OCI-LY3 (cell line): ENCODE measurements around the gene SMG7.

Experiments used
- EZH2phosphoT487 ChIP-seq: fragments of 200-600 bp; shearing (Covaris generic); IDR thresholded peaks from 2 replicates; pipeline ENCODE4 v1.6.1; 2018; ENCODE audit warnings: antibody characterized with exemption, mixed run types, low read depth
- TF ChIP-seq, protein P1 (sequence below): fragments of 200-600, 300-600 bp; sonication (generic); IDR thresholded peaks from 2 replicates; pipeline ENCODE4 v1.5.1; 2014; ENCODE audit warnings: antibody characterized with exemption, low read length, low read depth

DNA sequence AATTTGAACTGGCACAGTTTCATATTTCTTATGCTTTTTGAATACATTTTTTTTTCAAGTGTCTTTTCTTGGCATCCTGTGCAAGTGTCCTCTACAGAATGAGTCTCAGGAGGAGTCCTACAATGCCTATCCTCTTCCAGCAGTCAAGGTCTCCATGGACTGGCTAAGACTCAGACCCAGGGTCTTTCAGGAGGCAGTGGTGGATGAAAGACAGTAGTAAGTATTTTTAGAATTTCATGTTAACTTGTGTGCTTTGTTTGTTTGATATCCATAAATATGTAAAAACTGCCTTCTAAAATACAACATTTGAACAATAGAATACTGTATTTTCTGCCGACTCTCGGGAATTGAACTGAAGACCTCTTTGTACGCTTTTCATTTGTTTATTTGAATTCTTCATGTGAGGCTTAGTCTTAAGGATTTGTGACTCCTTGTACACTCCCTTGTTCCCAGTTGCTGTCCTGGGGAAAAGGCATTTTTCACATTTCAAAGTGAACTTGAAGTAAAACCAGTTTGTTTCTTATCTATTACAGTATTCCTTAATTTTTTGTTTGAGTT is 61.4 kb downstream of the SMG7 start:
- TF ChIP-seq, protein P1, sequence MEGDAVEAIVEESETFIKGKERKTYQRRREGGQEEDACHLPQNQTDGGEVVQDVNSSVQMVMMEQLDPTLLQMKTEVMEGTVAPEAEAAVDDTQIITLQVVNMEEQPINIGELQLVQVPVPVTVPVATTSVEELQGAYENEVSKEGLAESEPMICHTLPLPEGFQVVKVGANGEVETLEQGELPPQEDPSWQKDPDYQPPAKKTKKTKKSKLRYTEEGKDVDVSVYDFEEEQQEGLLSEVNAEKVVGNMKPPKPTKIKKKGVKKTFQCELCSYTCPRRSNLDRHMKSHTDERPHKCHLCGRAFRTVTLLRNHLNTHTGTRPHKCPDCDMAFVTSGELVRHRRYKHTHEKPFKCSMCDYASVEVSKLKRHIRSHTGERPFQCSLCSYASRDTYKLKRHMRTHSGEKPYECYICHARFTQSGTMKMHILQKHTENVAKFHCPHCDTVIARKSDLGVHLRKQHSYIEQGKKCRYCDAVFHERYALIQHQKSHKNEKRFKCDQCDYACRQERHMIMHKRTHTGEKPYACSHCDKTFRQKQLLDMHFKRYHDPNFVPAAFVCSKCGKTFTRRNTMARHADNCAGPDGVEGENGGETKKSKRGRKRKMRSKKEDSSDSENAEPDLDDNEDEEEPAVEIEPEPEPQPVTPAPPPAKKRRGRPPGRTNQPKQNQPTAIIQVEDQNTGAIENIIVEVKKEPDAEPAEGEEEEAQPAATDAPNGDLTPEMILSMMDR, result no peak
- no peak for TF ChIP-seq EZH2phosphoT487
